Measurements from ENCODE around the gene NUP210L.

The NUP210L gene

DNA sequence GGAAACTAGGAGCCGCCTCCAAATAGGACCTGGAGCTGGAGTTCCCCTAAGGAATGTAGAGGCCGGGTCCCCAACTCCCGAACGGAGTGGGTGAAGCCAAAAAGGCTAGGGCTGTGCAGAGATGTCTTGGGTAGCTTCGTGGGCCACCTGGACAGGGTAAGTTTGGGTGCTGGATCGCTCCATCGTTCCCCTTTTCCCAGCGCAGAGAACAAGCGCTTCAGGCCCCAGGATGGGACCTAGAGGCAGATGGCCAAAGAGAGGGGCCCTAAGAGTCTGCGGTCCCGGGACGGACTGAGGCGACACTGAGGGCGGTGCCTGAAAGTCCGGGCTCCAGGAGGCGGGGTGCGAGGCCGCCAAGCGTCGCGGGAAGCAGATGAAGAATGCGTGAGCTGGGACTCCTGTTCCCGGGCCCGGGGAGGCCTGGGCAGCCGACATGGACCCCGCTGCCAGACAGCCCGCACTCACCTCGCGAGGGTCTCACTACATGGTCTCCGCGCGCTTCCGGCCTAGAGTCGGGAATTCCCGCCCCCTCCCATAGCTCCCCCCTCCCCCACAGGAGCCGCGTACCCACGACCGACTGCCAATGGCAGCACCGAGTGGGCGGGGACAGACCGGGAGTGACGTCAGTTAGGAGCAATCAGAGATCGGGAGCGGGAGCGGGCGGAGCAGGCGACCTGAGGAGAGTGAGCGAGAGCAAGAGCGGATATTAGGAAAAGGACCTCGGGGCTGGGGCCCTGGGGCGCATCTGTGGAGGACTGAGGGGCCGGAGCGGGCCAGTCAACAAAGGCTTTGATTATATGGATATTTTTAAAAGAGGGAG, 191.6 kb downstream of the NUP210L start, which contains the start of gene SLC39A1 (continued):
- TF ChIP-seq, protein P1, sequence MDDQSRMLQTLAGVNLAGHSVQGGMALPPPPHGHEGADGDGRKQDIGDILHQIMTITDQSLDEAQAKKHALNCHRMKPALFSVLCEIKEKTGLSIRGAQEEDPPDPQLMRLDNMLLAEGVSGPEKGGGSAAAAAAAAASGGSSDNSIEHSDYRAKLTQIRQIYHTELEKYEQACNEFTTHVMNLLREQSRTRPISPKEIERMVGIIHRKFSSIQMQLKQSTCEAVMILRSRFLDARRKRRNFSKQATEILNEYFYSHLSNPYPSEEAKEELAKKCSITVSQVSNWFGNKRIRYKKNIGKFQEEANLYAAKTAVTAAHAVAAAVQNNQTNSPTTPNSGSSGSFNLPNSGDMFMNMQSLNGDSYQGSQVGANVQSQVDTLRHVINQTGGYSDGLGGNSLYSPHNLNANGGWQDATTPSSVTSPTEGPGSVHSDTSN (CRISPR knock-in tag; IDR thresholded peaks at IDR 0.05), result peak; percentile 95; the same call in 1 of the 2 replicates
- no peak for TF ChIP-seq ZNF561 (tag by site-specific recombination; IDR thresholded peaks at IDR 0.05; ENCODE audit: borderline replicate concordance)
- 0 out of 2 replicates have a peak, but pooled peaks have one; percentile 31 for TF ChIP-seq ZNF2 (tag by site-specific recombination; IDR thresholded peaks at IDR 0.05)
- TF ChIP-seq, protein P2, sequence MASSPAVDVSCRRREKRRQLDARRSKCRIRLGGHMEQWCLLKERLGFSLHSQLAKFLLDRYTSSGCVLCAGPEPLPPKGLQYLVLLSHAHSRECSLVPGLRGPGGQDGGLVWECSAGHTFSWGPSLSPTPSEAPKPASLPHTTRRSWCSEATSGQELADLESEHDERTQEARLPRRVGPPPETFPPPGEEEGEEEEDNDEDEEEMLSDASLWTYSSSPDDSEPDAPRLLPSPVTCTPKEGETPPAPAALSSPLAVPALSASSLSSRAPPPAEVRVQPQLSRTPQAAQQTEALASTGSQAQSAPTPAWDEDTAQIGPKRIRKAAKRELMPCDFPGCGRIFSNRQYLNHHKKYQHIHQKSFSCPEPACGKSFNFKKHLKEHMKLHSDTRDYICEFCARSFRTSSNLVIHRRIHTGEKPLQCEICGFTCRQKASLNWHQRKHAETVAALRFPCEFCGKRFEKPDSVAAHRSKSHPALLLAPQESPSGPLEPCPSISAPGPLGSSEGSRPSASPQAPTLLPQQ (tag by site-specific recombination; IDR thresholded peaks at IDR 0.05), result peak; percentile 30; the same call in 1 of the 2 replicates
- peak; percentile 80 for TF ChIP-seq ZXDB (tag by site-specific recombination; IDR thresholded peaks at IDR 0.05)
- peak; percentile 31; the same call in 1 of the 2 replicates for TF ChIP-seq SP7 (tag by site-specific recombination; IDR thresholded peaks at IDR 0.05)
- TF ChIP-seq, protein P3, sequence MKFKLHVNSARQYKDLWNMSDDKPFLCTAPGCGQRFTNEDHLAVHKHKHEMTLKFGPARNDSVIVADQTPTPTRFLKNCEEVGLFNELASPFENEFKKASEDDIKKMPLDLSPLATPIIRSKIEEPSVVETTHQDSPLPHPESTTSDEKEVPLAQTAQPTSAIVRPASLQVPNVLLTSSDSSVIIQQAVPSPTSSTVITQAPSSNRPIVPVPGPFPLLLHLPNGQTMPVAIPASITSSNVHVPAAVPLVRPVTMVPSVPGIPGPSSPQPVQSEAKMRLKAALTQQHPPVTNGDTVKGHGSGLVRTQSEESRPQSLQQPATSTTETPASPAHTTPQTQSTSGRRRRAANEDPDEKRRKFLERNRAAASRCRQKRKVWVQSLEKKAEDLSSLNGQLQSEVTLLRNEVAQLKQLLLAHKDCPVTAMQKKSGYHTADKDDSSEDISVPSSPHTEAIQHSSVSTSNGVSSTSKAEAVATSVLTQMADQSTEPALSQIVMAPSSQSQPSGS (tag by site-specific recombination; IDR thresholded peaks at IDR 0.05; ENCODE audit: low read depth), result peak; percentile 97
- TF ChIP-seq, protein P4, sequence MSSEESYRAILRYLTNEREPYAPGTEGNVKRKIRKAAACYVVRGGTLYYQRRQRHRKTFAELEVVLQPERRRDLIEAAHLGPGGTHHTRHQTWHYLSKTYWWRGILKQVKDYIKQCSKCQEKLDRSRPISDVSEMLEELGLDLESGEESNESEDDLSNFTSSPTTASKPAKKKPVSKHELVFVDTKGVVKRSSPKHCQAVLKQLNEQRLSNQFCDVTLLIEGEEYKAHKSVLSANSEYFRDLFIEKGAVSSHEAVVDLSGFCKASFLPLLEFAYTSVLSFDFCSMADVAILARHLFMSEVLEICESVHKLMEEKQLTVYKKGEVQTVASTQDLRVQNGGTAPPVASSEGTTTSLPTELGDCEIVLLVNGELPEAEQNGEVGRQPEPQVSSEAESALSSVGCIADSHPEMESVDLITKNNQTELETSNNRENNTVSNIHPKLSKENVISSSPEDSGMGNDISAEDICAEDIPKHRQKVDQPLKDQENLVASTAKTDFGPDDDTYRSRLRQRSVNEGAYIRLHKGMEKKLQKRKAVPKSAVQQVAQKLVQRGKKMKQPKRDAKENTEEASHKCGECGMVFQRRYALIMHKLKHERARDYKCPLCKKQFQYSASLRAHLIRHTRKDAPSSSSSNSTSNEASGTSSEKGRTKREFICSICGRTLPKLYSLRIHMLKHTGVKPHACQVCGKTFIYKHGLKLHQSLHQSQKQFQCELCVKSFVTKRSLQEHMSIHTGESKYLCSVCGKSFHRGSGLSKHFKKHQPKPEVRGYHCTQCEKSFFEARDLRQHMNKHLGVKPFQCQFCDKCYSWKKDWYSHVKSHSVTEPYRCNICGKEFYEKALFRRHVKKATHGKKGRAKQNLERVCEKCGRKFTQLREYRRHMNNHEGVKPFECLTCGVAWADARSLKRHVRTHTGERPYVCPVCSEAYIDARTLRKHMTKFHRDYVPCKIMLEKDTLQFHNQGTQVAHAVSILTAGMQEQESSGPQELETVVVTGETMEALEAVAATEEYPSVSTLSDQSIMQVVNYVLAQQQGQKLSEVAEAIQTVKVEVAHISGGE (tag by site-specific recombination; conservative IDR thresholded peaks at IDR 0.05; ENCODE audit: low read depth), result peak; percentile 76
- peak; percentile 33; the same call in 1 of the 2 replicates for TF ChIP-seq ZNF76 (tag by site-specific recombination; IDR thresholded peaks at IDR 0.05; ENCODE audit: borderline replicate concordance, low read depth)
- TF ChIP-seq ZEB2 (tag by site-specific recombination; IDR thresholded peaks at IDR 0.05), result peak; percentile 38; the same call in 1 of the 2 replicates
- no peak for TF ChIP-seq ZNF114 (tag by site-specific recombination; IDR thresholded peaks at IDR 0.05)
- TF ChIP-seq BCL11A (tag by site-specific recombination; IDR thresholded peaks at IDR 0.05; ENCODE audit: low read depth), result no peak
- 0 out of 2 replicates have a peak, but pooled peaks have one; percentile 34 for TF ChIP-seq ZFP37 (tag by site-specific recombination; IDR thresholded peaks at IDR 0.05)
- TF ChIP-seq ZBTB17 (tag by site-specific recombination; IDR thresholded peaks at IDR 0.05), result peak; percentile 86
- no peak for TF ChIP-seq SCRT2 (tag by site-specific recombination; IDR thresholded peaks at IDR 0.05)
- TF ChIP-seq, protein P5, sequence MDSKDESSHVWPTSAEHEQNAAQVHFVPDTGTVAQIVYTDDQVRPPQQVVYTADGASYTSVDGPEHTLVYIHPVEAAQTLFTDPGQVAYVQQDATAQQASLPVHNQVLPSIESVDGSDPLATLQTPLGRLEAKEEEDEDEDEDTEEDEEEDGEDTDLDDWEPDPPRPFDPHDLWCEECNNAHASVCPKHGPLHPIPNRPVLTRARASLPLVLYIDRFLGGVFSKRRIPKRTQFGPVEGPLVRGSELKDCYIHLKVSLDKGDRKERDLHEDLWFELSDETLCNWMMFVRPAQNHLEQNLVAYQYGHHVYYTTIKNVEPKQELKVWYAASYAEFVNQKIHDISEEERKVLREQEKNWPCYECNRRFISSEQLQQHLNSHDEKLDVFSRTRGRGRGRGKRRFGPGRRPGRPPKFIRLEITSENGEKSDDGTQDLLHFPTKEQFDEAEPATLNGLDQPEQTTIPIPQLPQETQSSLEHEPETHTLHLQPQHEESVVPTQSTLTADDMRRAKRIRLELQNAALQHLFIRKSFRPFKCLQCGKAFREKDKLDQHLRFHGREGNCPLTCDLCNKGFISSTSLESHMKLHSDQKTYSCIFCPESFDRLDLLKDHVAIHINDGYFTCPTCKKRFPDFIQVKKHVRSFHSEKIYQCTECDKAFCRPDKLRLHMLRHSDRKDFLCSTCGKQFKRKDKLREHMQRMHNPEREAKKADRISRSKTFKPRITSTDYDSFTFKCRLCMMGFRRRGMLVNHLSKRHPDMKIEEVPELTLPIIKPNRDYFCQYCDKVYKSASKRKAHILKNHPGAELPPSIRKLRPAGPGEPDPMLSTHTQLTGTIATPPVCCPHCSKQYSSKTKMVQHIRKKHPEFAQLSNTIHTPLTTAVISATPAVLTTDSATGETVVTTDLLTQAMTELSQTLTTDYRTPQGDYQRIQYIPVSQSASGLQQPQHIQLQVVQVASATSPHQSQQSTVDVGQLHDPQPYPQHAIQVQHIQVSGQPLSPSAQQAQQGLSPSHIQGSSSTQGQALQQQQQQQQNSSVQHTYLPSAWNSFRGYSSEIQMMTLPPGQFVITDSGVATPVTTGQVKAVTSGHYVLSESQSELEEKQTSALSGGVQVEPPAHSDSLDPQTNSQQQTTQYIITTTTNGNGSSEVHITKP (tag by site-specific recombination; IDR thresholded peaks at IDR 0.05), result peak; percentile 27
- peak; percentile 29; the same call in 1 of the 2 replicates for TF ChIP-seq ZIC2 (tag by site-specific recombination; IDR thresholded peaks at IDR 0.05)
- peak; percentile 82 for TF ChIP-seq KLF9 (tag by site-specific recombination; IDR thresholded peaks at IDR 0.05; ENCODE audit: low read depth)
- no peak for TF ChIP-seq ZNF404 (tag by site-specific recombination; IDR thresholded peaks at IDR 0.05)
- peak; percentile 96 for TF ChIP-seq ZNF335 (tag by site-specific recombination; conservative IDR thresholded peaks at IDR 0.05)
- no peak for TF ChIP-seq ZNF548 (tag by site-specific recombination; IDR thresholded peaks at IDR 0.05)
- TF ChIP-seq ZNF16 (tag by site-specific recombination; IDR thresholded peaks at IDR 0.05; ENCODE audit: low read depth), result no peak
- no peak for TF ChIP-seq ZNF19 (tag by site-specific recombination; IDR thresholded peaks at IDR 0.05; ENCODE audit: low read depth)
- TF ChIP-seq ZNF624 (tag by site-specific recombination; IDR thresholded peaks at IDR 0.05), result no peak
- peak; percentile 53; the same call in 1 of the 2 replicates for TF ChIP-seq ZSCAN30 (tag by site-specific recombination; IDR thresholded peaks at IDR 0.05)
- TF ChIP-seq GLIS2 (tag by site-specific recombination; IDR thresholded peaks at IDR 0.05), result peak; percentile 80
- peak; percentile 42; the same call in 1 of the 2 replicates for TF ChIP-seq KLF1 (tag by site-specific recombination; IDR thresholded peaks at IDR 0.05)
